GM12801 (cell line): ENCODE data around the gene PPP2R2C.

Experiments used
- CTCF ChIP-seq: IDR thresholded peaks from one replicate; pipeline ENCODE4 v1.5.1; 2011; ENCODE audit warnings: control low read depth; ENCODE audit not compliant: insufficient read length; ENCODE audit errors: extremely low read depth

PPP2R2C gene

GRCh38 chr4:6478546-6479220, 6.3 kb upstream of the PPP2R2C start:
- TF ChIP-seq CTCF, result no peak

- TF ChIP-seq CTCF, result no peak
Measured at GRCh38 chr4:6476893-6477292, 4.5 kb upstream of the PPP2R2C start.

GRCh38 chr4:6475492-6476020, 3.1 kb upstream of the PPP2R2C start:
- TF ChIP-seq CTCF, result no peak

GRCh38 chr4:6474705-6475457, 2.5 kb upstream of the PPP2R2C start:
- TF ChIP-seq CTCF, result no peak

- no peak for TF ChIP-seq CTCF
Measured at GRCh38 chr4:6474053-6474568, 1.7 kb upstream of the PPP2R2C start.

GRCh38 chr4:6473264-6474052, 1.0 kb upstream of the PPP2R2C start:
- no peak for TF ChIP-seq CTCF

GRCh38 chr4:6472008-6472386, 417 bp downstream of the PPP2R2C start:
- no peak for TF ChIP-seq CTCF
